ENCODE data around the gene COPS8. TPM values are rescaled to one million over a fixed set of nuclear protein-coding genes. Genes with fewer than 3 reads are reported as not detected.

COPS8 gene
- total and polyA plus RNA-seq, 2 experiments from 2014 or later: 108 to 134 TPM

- TF ChIP-seq CTCF (IDR thresholded peaks at IDR 0.05; ENCODE audit: poor library complexity): no peak
- no peak for TF ChIP-seq EZH2 (IDR thresholded peaks at IDR 0.05; ENCODE audit: borderline replicate concordance)
- TF ChIP-seq EZH2phosphoT487 (IDR thresholded peaks at IDR 0.05; ENCODE audit: low read depth, severe bottlenecking, unreplicated experiment): no peak
- Histone ChIP-seq H3K4me1 (ENCODE audit: insufficient read depth) (peaks cover 5% of the 10 kb centered on the region), H3K9me2 (replicated peaks; ENCODE audit: insufficient read depth) (no peaks in the 10 kb centered on the region), H2AFZ (no peak overlapping the region), H3K27me3 (no peaks in the 10 kb centered on the region), H3K4me3 (no peak overlapping the region), H3K79me2 (no peaks in the 10 kb centered on the region), H3K9me3 (ENCODE audit: low read depth) (no peaks in the 10 kb centered on the region), H3K4me2 (no peak overlapping the region), H4K20me1 (ENCODE audit: insufficient read depth, poor library complexity, severe bottlenecking) (no peaks in the 10 kb centered on the region), H3K27ac (no peak overlapping the region), H3K36me3 (replicated peaks; ENCODE audit: insufficient read depth, low read depth) (no peaks in the 10 kb centered on the region)
- no peak for DNase-seq (ENCODE audit: low spot score)
- WGBS (ENCODE audit: low lambda C conversion rate, missing lambda C conversion rate): 94% methylated on average over 9 of the region's 9 CpGs
Measured at GRCh38 chr2:237055386-237056100, 30.1 kb upstream of the COPS8 start.

GRCh38 chr2:237056287-237056875 lies 29.3 kb upstream of the COPS8 start:
- TF ChIP-seq CTCF (IDR thresholded peaks at IDR 0.05; ENCODE audit: poor library complexity) (no peak), EZH2phosphoT487 (IDR thresholded peaks at IDR 0.05; ENCODE audit: low read depth, severe bottlenecking, unreplicated experiment) (no peak), EZH2 (IDR thresholded peaks at IDR 0.05; ENCODE audit: borderline replicate concordance) (no peak)
- DNase-seq (ENCODE audit: low spot score): no peak
- Histone ChIP-seq H3K4me2 (no peak overlapping the region), H3K9me3 (ENCODE audit: low read depth) (no peaks in the 10 kb centered on the region), H3K4me1 (ENCODE audit: insufficient read depth) (peaks cover 6% of the 10 kb centered on the region), H3K27ac (no peak overlapping the region), H3K27me3 (no peaks in the 10 kb centered on the region), H3K9me2 (replicated peaks; ENCODE audit: insufficient read depth) (no peaks in the 10 kb centered on the region), H3K79me2 (no peaks in the 10 kb centered on the region), H3K36me3 (replicated peaks; ENCODE audit: insufficient read depth, low read depth) (no peaks in the 10 kb centered on the region), H3K4me3 (no peak overlapping the region), H2AFZ (no peak overlapping the region), H4K20me1 (ENCODE audit: insufficient read depth, poor library complexity, severe bottlenecking) (no peaks in the 10 kb centered on the region)
- 74% methylated on average over 11 of the region's 11 CpGs for WGBS (ENCODE audit: low lambda C conversion rate, missing lambda C conversion rate)

- Histone ChIP-seq H3K4me1 (ENCODE audit: insufficient read depth) (peaks cover 6% of the 10 kb centered on the region), H3K4me2 (no peak overlapping the region), H4K20me1 (ENCODE audit: insufficient read depth, poor library complexity, severe bottlenecking) (no peaks in the 10 kb centered on the region), H2AFZ (no peak overlapping the region), H3K4me3 (no peak overlapping the region), H3K27me3 (no peaks in the 10 kb centered on the region), H3K9me3 (ENCODE audit: low read depth) (no peaks in the 10 kb centered on the region), H3K27ac (no peak overlapping the region), H3K79me2 (no peaks in the 10 kb centered on the region), H3K9me2 (replicated peaks; ENCODE audit: insufficient read depth) (no peaks in the 10 kb centered on the region), H3K36me3 (replicated peaks; ENCODE audit: insufficient read depth, low read depth) (no peaks in the 10 kb centered on the region)
- no peak for DNase-seq (ENCODE audit: low spot score)
- 93% methylated on average over 5 of the region's 5 CpGs for WGBS (ENCODE audit: low lambda C conversion rate, missing lambda C conversion rate)
- TF ChIP-seq EZH2phosphoT487 (IDR thresholded peaks at IDR 0.05; ENCODE audit: low read depth, severe bottlenecking, unreplicated experiment) (no peak), CTCF (IDR thresholded peaks at IDR 0.05; ENCODE audit: poor library complexity) (no peak), EZH2 (IDR thresholded peaks at IDR 0.05; ENCODE audit: borderline replicate concordance) (no peak)
Measured at GRCh38 chr2:237057107-237057506, 28.6 kb upstream of the COPS8 start.

Measured in hepatocyte (in vitro differentiated cells).